Astrocyte of the cerebellum (primary cell): ENCODE data around the gene COMMD4.

Experiments
- DNase-seq: peaks from one replicate; pipeline ENCODE4 v3.0.0-alpha.2; 2011; ENCODE audit warnings: low read depth
- H3K4me3 ChIP-seq: 2 replicates; pipeline ENCODE4 v1.5.1; 2011; ENCODE audit warnings: mild to moderate bottlenecking, low read depth, low read length, moderate library complexity
- CTCF ChIP-seq: IDR thresholded peaks from 2 replicates; pipeline ENCODE4 v1.5.1; 2012; ENCODE audit warnings: low read length, low read depth, moderate library complexity, mild to moderate bottlenecking; ENCODE audit errors: missing control alignments
- in situ Hi-C: cut with HindIII; loops from 2 replicates; pipeline ENCODE4 v1.10.0; 2017; ENCODE audit warnings: low sequenced_read_pairs

COMMD4 gene

GRCh38 chr15:75352186-75353080, 16.6 kb downstream of the COMMD4 start:
- H3K4me3 ChIP-seq = no peak overlapping the region
- in situ Hi-C loops = no loop called here
- no peak for DNase-seq
- TF ChIP-seq CTCF = no peak

GRCh38 chr15:75353604-75354003, 17.7 kb downstream of the COMMD4 start:
- TF ChIP-seq CTCF = no peak
- in situ Hi-C loops = no loop called here
- H3K4me3 ChIP-seq = no peak overlapping the region
- DNase-seq = no peak

- DNase-seq = no peak
- TF ChIP-seq CTCF = no peak
- no peak overlapping the region for H3K4me3 ChIP-seq
- in situ Hi-C loops = no loop called here
Measured at GRCh38 chr15:75354454-75354853, 18.6 kb downstream of the COMMD4 start.

- H3K4me3 ChIP-seq = no peak overlapping the region
- DNase-seq = no peak
- TF ChIP-seq CTCF = no peak
- in situ Hi-C loops = no loop called here
Measured at GRCh38 chr15:75355369-75355768, 19.5 kb downstream of the COMMD4 start.

GRCh38 chr15:75356006-75356405, 20.1 kb downstream of the COMMD4 start:
- DNase-seq = no peak
- H3K4me3 ChIP-seq = no peak overlapping the region
- no peak for TF ChIP-seq CTCF
- in situ Hi-C loops = no loop called here

- in situ Hi-C loops = no loop called here
- TF ChIP-seq CTCF = no peak
Measured at GRCh38 chr15:75356517-75356916, 20.7 kb downstream of the COMMD4 start.

More at GRCh38 chr15:75356517-75356916, 20.7 kb downstream of the COMMD4 start:
- H3K4me3 ChIP-seq = no peak overlapping the region
- no peak for DNase-seq
